PC-3 (cell line): ENCODE measurements around the gene VPS35L. TPM values are rescaled to one million over a fixed set of nuclear protein-coding genes. Genes with fewer than 3 reads are reported as not detected.
A peak's percentile ranks its signal among the peaks of the same experiment; 100 is the strongest.

ENCODE experiments used
- ATAC-seq: fragments of 200-7000 bp; cut with Tn5 transposase; 2 replicates; pipeline ENCODE4 v1.9.1; 2020; ENCODE audit warnings: mild to moderate bottlenecking, moderate library complexity
- BruUV-seq: library from RNA; stranded (reverse); fragments of 400-500 nt; replicated peaks from 2 replicates; lab custom pipeline; 2021; lab: Mats Ljungman, UMichigan
- CTCF ChIA-PET: fragments of 300-600 bp; sonication (Branson Sonifier 250); formaldehyde crosslinking; loops from one replicate; lab custom pipeline; 2022; ENCODE audit warnings: antibody characterized with exemption; lab: Charles Lee
- POLR2A ChIA-PET: fragments of 300-600 bp; sonication (Branson Sonifier 250); formaldehyde crosslinking; loops from one replicate; lab custom pipeline; 2022; ENCODE audit warnings: antibody characterized with exemption; ENCODE audit not compliant: unreplicated experiment; lab: Charles Lee
- DNase-seq: peaks from one replicate; pipeline ENCODE4 v3.0.0-alpha.2; 2015
- H2AFZ ChIP-seq: fragments of 300-600 bp; sonication (generic); 2 replicates; pipeline ENCODE4 v1.6.0; 2016; ENCODE audit warnings: antibody characterized with exemption, low read length
- H3F3A ChIP-seq: fragments of 300-600 bp; sonication (generic); one replicate; pipeline ENCODE4 v1.6.0; 2017; ENCODE audit warnings: antibody characterized with exemption, low read length, control low read depth, mild to moderate bottlenecking; ENCODE audit not compliant: unreplicated experiment
- H3K27ac ChIP-seq: fragments of 300-600 bp; sonication (generic); 2 replicates; pipeline ENCODE4 v1.5.1; 2016; ENCODE audit warnings: mild to moderate bottlenecking, low read length
- H3K27me3 ChIP-seq: fragments of 300-600 bp; sonication (generic); 2 replicates; pipeline ENCODE4 v1.6.1; 2016; ENCODE audit warnings: low read length, mixed read lengths
- H3K36me3 ChIP-seq: fragments of 300-600 bp; sonication (generic); 2 replicates; pipeline ENCODE4 v1.6.1; 2016; ENCODE audit warnings: low read depth, mixed run types, low read length, mixed read lengths
- H3K4me1 ChIP-seq: fragments of 300-600 bp; sonication (generic); 2 replicates; pipeline ENCODE4 v1.5.1; 2016; ENCODE audit warnings: low read length; ENCODE audit not compliant: insufficient read depth
- H3K4me2 ChIP-seq: fragments of 300-600 bp; sonication (generic); 2 replicates; pipeline ENCODE4 v1.6.0; 2016; ENCODE audit warnings: low read length
- H3K4me3 ChIP-seq: fragments of 300-600 bp; sonication (generic); 2 replicates; pipeline ENCODE4 v1.5.1; 2016; ENCODE audit warnings: mild to moderate bottlenecking, low read length, mixed read lengths
- H3K79me2 ChIP-seq: fragments of 300-600 bp; sonication (generic); 2 replicates; pipeline ENCODE4 v1.6.1; 2017; ENCODE audit warnings: low read length, mixed read lengths
- H3K9ac ChIP-seq: fragments of 300-600 bp; sonication (generic); 2 replicates; pipeline ENCODE4 v1.6.0; 2016; ENCODE audit warnings: mild to moderate bottlenecking, low read length
- H3K9me2 ChIP-seq: fragments of 300-600 bp; sonication (generic); replicated peaks from 2 replicates; pipeline ENCODE4 v1.6.1; 2016; ENCODE audit warnings: mixed run types, low read length, mixed read lengths
- H3K9me3 ChIP-seq: fragments of 300-600 bp; sonication (generic); 2 replicates; pipeline ENCODE4 v1.6.1; 2016; ENCODE audit warnings: low read length, mixed read lengths
- H4K20me1 ChIP-seq: fragments of 300-600 bp; sonication (generic); 2 replicates; pipeline ENCODE4 v1.6.1; 2016; ENCODE audit warnings: low read length, mixed read lengths
- EZH2 ChIP-seq: fragments of 300-600 bp; sonication (generic); IDR thresholded peaks from one replicate; pipeline ENCODE4 v1.6.1; 2017; ENCODE audit warnings: antibody characterized with exemption, mild to moderate bottlenecking, low read length; ENCODE audit not compliant: unreplicated experiment
- EZH2phosphoT487 ChIP-seq: fragments of 300-600 bp; sonication (generic); IDR thresholded peaks from 2 replicates; pipeline ENCODE4 v1.6.1; 2018; ENCODE audit warnings: mild to moderate bottlenecking, antibody characterized with exemption, low read length, borderline replicate concordance
- intact Hi-C: fragments of 100-400 bp; cut with micrococcal nuclease; formaldehyde crosslinking; loops from 2 replicates; pipeline ENCODE4 v1.9.0; 2023
- total RNA-seq: library from RNA; depleted of rRNA; stranded (reverse); fragments of >200 nt; gene quantifications from 2 replicates; pipeline ENCODE4 v1.2.3, GENCODE V29; 2014
- TF ChIP-seq, protein P1 (sequence below): fragments of 300-600 bp; sonication (generic); conservative IDR thresholded peaks from 2 replicates; pipeline ENCODE4 v1.5.1; 2017; ENCODE audit warnings: antibody characterized with exemption, low read depth, mild to moderate bottlenecking, low read length

Gene VPS35L
- total RNA-seq, 1 experiment from 2014 or later: 2.9 TPM

DNA sequence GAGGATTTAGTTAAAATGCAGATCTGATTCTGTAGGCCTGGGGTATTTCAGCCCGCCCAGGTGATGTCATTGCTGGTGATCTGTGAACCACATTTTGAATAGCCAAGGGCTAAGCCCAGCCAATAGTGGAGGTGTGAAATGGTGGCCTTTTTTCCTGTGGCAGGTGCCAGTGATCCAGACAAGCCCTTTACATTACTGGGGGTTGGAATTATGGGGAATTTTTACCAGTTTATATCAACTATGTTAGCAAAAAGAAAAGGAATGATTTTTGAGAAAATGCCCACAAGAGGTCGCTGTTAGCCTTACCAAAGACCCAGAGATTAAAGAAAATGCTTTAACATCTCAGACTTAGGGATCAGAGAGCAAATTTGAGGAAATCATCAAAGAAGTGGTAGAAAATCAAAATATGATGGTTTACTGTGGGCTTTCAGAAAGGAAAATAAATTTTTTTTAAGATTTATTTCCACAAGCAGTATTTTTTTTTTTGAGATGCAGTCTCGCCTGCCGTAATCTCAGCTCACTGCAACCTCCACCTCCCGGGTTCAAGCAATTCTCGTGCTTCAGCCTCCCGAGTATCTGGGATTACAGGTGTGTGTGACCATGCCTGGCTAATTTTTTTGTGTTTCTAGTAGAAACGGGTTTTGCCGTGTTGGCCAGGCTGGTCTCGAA, 3.9 kb downstream of the VPS35L start:
- BruUV-seq: no TSS peak
- Histone ChIP-seq H3K4me1 (no peaks in the 10 kb centered on the region; the same call in 1 of the 2 replicates), H3K9me3 (no peaks in the 10 kb centered on the region), H3F3A (no peaks in the 10 kb centered on the region), H3K79me2 (no peaks in the 10 kb centered on the region), H3K4me2 (no peak overlapping the region), H3K27me3 (no peaks in the 10 kb centered on the region), H3K27ac (no peak overlapping the region), H3K36me3 (no peaks in the 10 kb centered on the region), H4K20me1 (no peaks in the 10 kb centered on the region), H2AFZ (no peak overlapping the region), H3K4me3 (no peak overlapping the region), H3K9ac (no peak overlapping the region), H3K9me2 (no peaks in the 10 kb centered on the region)
- ATAC-seq: no peak
- intact Hi-C loops: loop anchor here (2.0 to 5.0 kb wide), 3 partner anchors 37 to 328 kb away; partner anchors contain the start of genes CCP110 and GDE1
- TF ChIP-seq EZH2: no peak
- TF ChIP-seq, protein P1, sequence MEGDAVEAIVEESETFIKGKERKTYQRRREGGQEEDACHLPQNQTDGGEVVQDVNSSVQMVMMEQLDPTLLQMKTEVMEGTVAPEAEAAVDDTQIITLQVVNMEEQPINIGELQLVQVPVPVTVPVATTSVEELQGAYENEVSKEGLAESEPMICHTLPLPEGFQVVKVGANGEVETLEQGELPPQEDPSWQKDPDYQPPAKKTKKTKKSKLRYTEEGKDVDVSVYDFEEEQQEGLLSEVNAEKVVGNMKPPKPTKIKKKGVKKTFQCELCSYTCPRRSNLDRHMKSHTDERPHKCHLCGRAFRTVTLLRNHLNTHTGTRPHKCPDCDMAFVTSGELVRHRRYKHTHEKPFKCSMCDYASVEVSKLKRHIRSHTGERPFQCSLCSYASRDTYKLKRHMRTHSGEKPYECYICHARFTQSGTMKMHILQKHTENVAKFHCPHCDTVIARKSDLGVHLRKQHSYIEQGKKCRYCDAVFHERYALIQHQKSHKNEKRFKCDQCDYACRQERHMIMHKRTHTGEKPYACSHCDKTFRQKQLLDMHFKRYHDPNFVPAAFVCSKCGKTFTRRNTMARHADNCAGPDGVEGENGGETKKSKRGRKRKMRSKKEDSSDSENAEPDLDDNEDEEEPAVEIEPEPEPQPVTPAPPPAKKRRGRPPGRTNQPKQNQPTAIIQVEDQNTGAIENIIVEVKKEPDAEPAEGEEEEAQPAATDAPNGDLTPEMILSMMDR: peak; percentile 73
- ChIA-PET CTCF (no interaction called here), POLR2A (no interaction called here)
- DNase-seq: peak; percentile 74

DNA sequence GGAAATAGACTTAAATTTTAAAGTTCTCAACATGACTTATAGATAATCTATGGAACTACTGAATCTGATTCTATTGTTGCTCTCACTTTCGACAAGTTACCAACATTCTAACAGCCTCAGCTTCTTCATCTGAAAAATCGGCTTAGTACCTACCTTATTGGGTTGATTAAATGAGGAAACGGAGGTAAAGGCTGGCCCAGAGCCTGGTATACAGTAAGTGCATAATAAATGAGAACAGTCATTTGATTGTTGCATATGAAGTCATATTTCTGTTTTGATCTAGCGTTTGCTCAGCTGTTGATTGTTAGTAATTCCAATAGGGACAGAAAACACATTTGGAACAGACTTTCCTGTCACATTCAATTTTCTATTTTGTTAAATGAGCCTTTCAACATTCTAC, 4.6 kb downstream of the VPS35L start:
- POLR2A ChIA-PET: no interaction called here
- Histone ChIP-seq H3K79me2 (no peaks in the 10 kb centered on the region), H3K9ac (no peak overlapping the region), H3K27me3 (no peaks in the 10 kb centered on the region), H3K9me2 (no peaks in the 10 kb centered on the region), H3K9me3 (no peaks in the 10 kb centered on the region), H3K27ac (no peak overlapping the region), H2AFZ (no peak overlapping the region), H3K4me2 (no peak overlapping the region), H3K4me3 (no peak overlapping the region), H3K36me3 (no peaks in the 10 kb centered on the region), H3F3A (no peaks in the 10 kb centered on the region), H4K20me1 (no peaks in the 10 kb centered on the region), H3K4me1 (no peaks in the 10 kb centered on the region)
- BruUV-seq: no TSS peak
- intact Hi-C loops: no loop called here
- ATAC-seq (no peak), DNase-seq (no peak)
- CTCF ChIA-PET: no interaction called here
- TF ChIP-seq, protein P1: no peak
- TF ChIP-seq EZH2 (no peak), EZH2phosphoT487 (no peak)

DNA sequence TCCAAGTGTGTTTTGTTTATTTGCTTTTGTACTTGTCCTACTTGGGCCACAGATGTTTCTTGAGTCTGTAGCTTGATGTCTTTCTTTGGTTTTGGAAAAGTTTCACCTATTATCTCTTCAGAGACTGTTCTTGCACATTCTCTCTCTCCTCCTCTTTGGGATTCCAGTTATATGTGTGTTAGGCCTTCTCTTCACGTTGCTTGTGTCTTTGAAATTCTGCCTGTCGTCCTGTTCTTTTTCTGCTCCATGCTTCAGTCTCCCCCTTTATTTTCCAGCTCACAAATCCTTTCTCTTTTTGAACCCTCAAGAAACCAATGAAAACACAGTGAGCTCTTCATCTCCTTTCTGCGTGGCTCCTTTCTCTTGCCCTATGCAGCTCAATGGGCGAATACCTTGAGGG, 7.9 kb downstream of the VPS35L start:
- Histone ChIP-seq H3K9ac (no peak overlapping the region), H3K4me3 (no peak overlapping the region), H3K79me2 (no peaks in the 10 kb centered on the region), H3K36me3 (no peaks in the 10 kb centered on the region), H3K27me3 (no peaks in the 10 kb centered on the region), H3K4me2 (no peak overlapping the region), H3K27ac (no peak overlapping the region), H2AFZ (no peak overlapping the region), H3F3A (no peaks in the 10 kb centered on the region), H3K9me3 (no peaks in the 10 kb centered on the region), H3K4me1 (no peaks in the 10 kb centered on the region), H3K9me2 (no peaks in the 10 kb centered on the region), H4K20me1 (no peaks in the 10 kb centered on the region)
- DNase-seq: no peak
- ATAC-seq: no peak
- CTCF ChIA-PET: no interaction called here
- TF ChIP-seq, protein P1: no peak
- TF ChIP-seq EZH2phosphoT487 (no peak), EZH2 (no peak)
- intact Hi-C loops: no loop called here
- no TSS peak for BruUV-seq
- POLR2A ChIA-PET: no interaction called here
